GM19455 (cell line): ENCODE measurements around the gene MED20.

Experiments used
- ATAC-seq: cut with Tn5 transposase; IDR thresholded peaks from one replicate; pipeline ENCODE4 v1.9.1; 2021; ENCODE audit not compliant: unreplicated experiment

MED20 gene

GRCh38 chr6:41914869-41915530 lies 5.9 kb downstream of the MED20 start:
- no peak for ATAC-seq

GRCh38 chr6:41914343-41914742 lies 6.6 kb downstream of the MED20 start:
- ATAC-seq, result no peak

- no peak for ATAC-seq
These were observed 11.2 kb downstream of the MED20 start for GRCh38 chr6:41909727-41910126.

- ATAC-seq, result no peak
These were observed 18.9 kb downstream of the MED20 start for GRCh38 chr6:41901882-41902519.

GRCh38 chr6:41900861-41901260 lies 20.1 kb downstream of the MED20 start:
- no peak for ATAC-seq

GRCh38 chr6:41896281-41896680 lies 24.7 kb downstream of the MED20 start:
- no peak for ATAC-seq

GRCh38 chr6:41895300-41896233 lies 25.4 kb downstream of the MED20 start, which contains the start of gene USP49:
TSS of gene USP49 (minus strand) at chr6:41895375. CDS start at chr6:41806983, 88,392 bp downstream.
- peak; percentile 80 for ATAC-seq

- peak; percentile 39 for ATAC-seq
These were observed 26.3 kb downstream of the MED20 start for GRCh38 chr6:41894366-41895299.

GRCh38 chr6:41892921-41893564 lies 27.9 kb downstream of the MED20 start:
- ATAC-seq, result no peak

- ATAC-seq, result no peak
These were observed 33.6 kb downstream of the MED20 start for GRCh38 chr6:41887331-41887751.

GRCh38 chr6:41885930-41886329 lies 35.0 kb downstream of the MED20 start:
- ATAC-seq, result no peak

- no peak for ATAC-seq
These were observed 36.0 kb downstream of the MED20 start for GRCh38 chr6:41884957-41885356.

- ATAC-seq, result no peak
These were observed 39.4 kb downstream of the MED20 start for GRCh38 chr6:41881506-41881905.

- ATAC-seq, result no peak
These were observed 42.0 kb downstream of the MED20 start for GRCh38 chr6:41878961-41879405.

- no peak for ATAC-seq
These were observed 42.7 kb downstream of the MED20 start for GRCh38 chr6:41878246-41878645.

- no peak for ATAC-seq
These were observed 43.8 kb downstream of the MED20 start for GRCh38 chr6:41877051-41877680.

GRCh38 chr6:41874741-41875140 lies 46.2 kb downstream of the MED20 start:
- no peak for ATAC-seq

GRCh38 chr6:41872147-41872546 lies 48.8 kb downstream of the MED20 start:
- no peak for ATAC-seq

GRCh38 chr6:41871691-41872090 lies 49.2 kb downstream of the MED20 start:
- no peak for ATAC-seq
